PC-9 (cell line): ENCODE data around the gene NKAIN1. TPM values are rescaled to one million over a fixed set of nuclear protein-coding genes. Genes with fewer than 3 reads are reported as not detected.
"Not testable (repeated sequence)": the region's sequence is repeated elsewhere in the genome, so short reads cannot be mapped to it uniquely, and the experiment has no call there.

ENCODE experiments used
- BruUV-seq: library from RNA; stranded (reverse); fragments of 400-500 nt; replicated peaks from 2 replicates; lab custom pipeline; 2021; lab: Mats Ljungman, UMichigan
- CTCF ChIA-PET: fragments of 300-600 bp; sonication (Branson Sonifier 250); formaldehyde crosslinking; loops from one replicate; lab custom pipeline; 2022; ENCODE audit warnings: antibody characterized with exemption; lab: Charles Lee
- POLR2A ChIA-PET: fragments of 300-600 bp; sonication (Branson Sonifier 250); formaldehyde crosslinking; loops from one replicate; lab custom pipeline; 2022; ENCODE audit warnings: antibody characterized with exemption; ENCODE audit not compliant: unreplicated experiment; lab: Charles Lee
- DNase-seq, 2 experiments: peaks; one replicate each; pipeline versions ENCODE4 v3.0.0 to v3.0.0-alpha.2; 2015 to 2022; ENCODE audit warnings: mixed read lengths in 1 of 2
- H2AFZ ChIP-seq: fragments of 200-600 bp; sonication (generic); 2 replicates; pipeline ENCODE4 v1.8.1; 2017; ENCODE audit warnings: antibody characterized with exemption
- H3F3A ChIP-seq: fragments of 200-600 bp; sonication (generic); 2 replicates; pipeline ENCODE4 v1.8.1; 2017; ENCODE audit warnings: antibody characterized with exemption, mild to moderate bottlenecking, low read depth; ENCODE audit not compliant: insufficient read depth
- H3K27ac ChIP-seq: fragments of 200-600 bp; sonication (generic); 2 replicates; pipeline ENCODE4 v1.6.1; 2016; ENCODE audit warnings: mixed run types
- H3K27me3 ChIP-seq: fragments of 200-600 bp; sonication (generic); 2 replicates; pipeline ENCODE4 v1.6.1; 2016; ENCODE audit warnings: low read depth, mixed run types; ENCODE audit not compliant: insufficient read depth
- H3K36me3 ChIP-seq: fragments of 200-600 bp; sonication (generic); 2 replicates; pipeline ENCODE4 v1.6.1; 2016; ENCODE audit warnings: low read depth, mixed run types
- H3K4me1 ChIP-seq: fragments of 200-600 bp; sonication (generic); replicated peaks from 2 replicates; pipeline ENCODE4 v1.6.1; 2016; ENCODE audit warnings: mixed run types; ENCODE audit not compliant: insufficient read depth
- H3K4me2 ChIP-seq: fragments of 200-600 bp; sonication (generic); 2 replicates; pipeline ENCODE4 v1.6.1; 2017; ENCODE audit warnings: mixed run types
- H3K4me3 ChIP-seq: fragments of 200-600 bp; sonication (generic); 2 replicates; pipeline ENCODE4 v1.6.1; 2016; ENCODE audit warnings: mixed run types
- H3K79me2 ChIP-seq: fragments of 200-600 bp; sonication (generic); 2 replicates; pipeline ENCODE4 v1.6.1; 2017; ENCODE audit warnings: low read depth, mixed run types
- H3K9me2 ChIP-seq: fragments of 200-600 bp; sonication (generic); 2 replicates; pipeline ENCODE4 v1.8.1; 2017; ENCODE audit warnings: mild to moderate bottlenecking; ENCODE audit not compliant: insufficient read depth
- H3K9me3 ChIP-seq: fragments of 200-600 bp; sonication (generic); 2 replicates; pipeline ENCODE4 v1.8.1; 2016; ENCODE audit warnings: low read depth; ENCODE audit not compliant: insufficient read depth
- H4K20me1 ChIP-seq: fragments of 200-600 bp; sonication (generic); 2 replicates; pipeline ENCODE4 v1.8.1; 2017; ENCODE audit not compliant: insufficient read depth
- CTCF ChIP-seq: fragments of 200-600 bp; sonication (generic); conservative IDR thresholded peaks from 2 replicates; pipeline ENCODE4 v1.6.1; 2017; ENCODE audit warnings: mixed run types, antibody characterized with exemption, mild to moderate bottlenecking, moderate library complexity
- EZH2 ChIP-seq: fragments of 200-600 bp; sonication (generic); IDR thresholded peaks from 2 replicates; pipeline ENCODE4 v1.8.0; 2017; ENCODE audit warnings: antibody characterized with exemption, low read depth
- intact Hi-C: fragments of 100-400 bp; cut with micrococcal nuclease; formaldehyde crosslinking; loops from one replicate; pipeline ENCODE4 v1.10.0; 2022; ENCODE audit not compliant: unreplicated experiment
- total RNA-seq: library from RNA; stranded (reverse); gene quantifications from 2 replicates; pipeline ENCODE4 v1.2.3, GENCODE V29; 2021

Gene NKAIN1
- total RNA-seq, 1 experiment from 2014 or later, result 0.96 TPM

DNA sequence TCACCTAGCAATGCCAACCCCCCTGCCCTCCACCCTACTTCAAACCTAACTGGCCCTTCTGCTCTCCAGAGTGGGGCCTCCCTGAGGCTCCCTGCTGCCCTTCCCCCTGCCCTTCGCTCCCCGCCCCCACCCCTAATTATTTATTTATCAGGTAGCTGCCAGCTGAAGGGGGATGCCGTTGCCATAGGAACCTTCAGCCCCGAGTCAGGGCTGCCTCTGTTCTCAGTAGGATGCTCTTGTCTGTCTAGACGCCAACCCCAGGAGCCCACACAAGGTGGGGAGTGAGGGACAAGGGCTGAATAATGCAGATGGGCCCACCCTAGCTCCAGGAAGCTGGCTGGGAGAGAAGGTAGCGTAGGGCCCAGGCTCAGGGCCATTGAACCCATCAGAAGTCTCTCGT lies 41.1 kb downstream of the NKAIN1 start:
- no peaks in the 10 kb centered on the region for H3K27me3 ChIP-seq
- no peaks in the 10 kb centered on the region for H3K4me1 ChIP-seq
- H3K9me3 ChIP-seq, result no peaks in the 10 kb centered on the region
- H3K4me3 ChIP-seq, result no peak overlapping the region
- TF ChIP-seq EZH2 (no peak), CTCF (no peak)
- no peaks in the 10 kb centered on the region for H3K79me2 ChIP-seq
- no peaks in the 10 kb centered on the region for H4K20me1 ChIP-seq
- H3K9me2 ChIP-seq, result no peaks in the 10 kb centered on the region
- intact Hi-C loops, result no loop called here
- H3K27ac ChIP-seq, result no peak overlapping the region
- H3K36me3 ChIP-seq, result no peaks in the 10 kb centered on the region
- CTCF ChIA-PET, result interaction anchor here (0.6 kb wide), 1 partner anchor 382 kb away, joined by 4 read pairs; no protein-coding TSS in a partner anchor
- H2AFZ ChIP-seq, result no peak overlapping the region
- no peaks in the 10 kb centered on the region for H3F3A ChIP-seq
- H3K4me2 ChIP-seq, result no peak overlapping the region
- DNase-seq, result no peak
- BruUV-seq, result no TSS peak
- POLR2A ChIA-PET, result interaction anchor here (0.6 kb wide), 1 partner anchor 30 kb away, joined by 3 read pairs; no protein-coding TSS in a partner anchor

DNA sequence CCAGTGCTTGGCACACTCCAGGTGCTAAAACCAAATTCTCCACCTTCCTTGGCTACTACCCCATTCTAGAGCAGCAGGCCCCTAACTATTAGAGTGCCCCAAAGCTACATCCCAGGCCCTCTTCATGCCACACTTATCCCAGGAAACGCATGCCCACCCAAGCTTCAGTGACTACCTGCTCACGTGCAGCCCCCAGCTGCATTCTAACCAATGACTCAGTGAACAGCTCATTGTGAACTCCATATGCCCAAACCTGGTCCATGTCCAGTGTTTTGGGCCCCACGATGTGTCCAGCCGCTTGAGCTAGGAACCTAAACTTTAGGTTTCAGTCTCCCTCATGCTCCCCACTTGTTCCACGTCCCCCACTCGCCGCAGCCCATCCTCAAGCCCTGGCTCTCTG lies 41.5 kb downstream of the NKAIN1 start:
- Histone ChIP-seq H3K4me1 (no peaks in the 10 kb centered on the region), H2AFZ (no peak overlapping the region), H3K36me3 (no peaks in the 10 kb centered on the region), H3K4me3 (no peak overlapping the region), H3F3A (no peaks in the 10 kb centered on the region), H4K20me1 (no peaks in the 10 kb centered on the region), H3K27me3 (no peaks in the 10 kb centered on the region), H3K4me2 (no peak overlapping the region), H3K79me2 (no peaks in the 10 kb centered on the region), H3K9me2 (no peaks in the 10 kb centered on the region), H3K27ac (no peak overlapping the region), H3K9me3 (no peaks in the 10 kb centered on the region)
- TF ChIP-seq EZH2, result no peak
- TF ChIP-seq CTCF, result no peak
- ChIA-PET POLR2A (interaction anchor here (0.6 kb wide), 1 partner anchor 31 kb away, joined by 3 read pairs; no protein-coding TSS in a partner anchor), CTCF (interaction anchor here (0.6 kb wide), 1 partner anchor 402 kb away, joined by 12 read pairs; no protein-coding TSS in a partner anchor)
- DNase-seq, result no peak
- BruUV-seq, result no TSS peak
- intact Hi-C loops, result no loop called here

- BruUV-seq, result no TSS peak
- H4K20me1 ChIP-seq, result no peaks in the 10 kb centered on the region
- ChIA-PET POLR2A (no interaction called here), CTCF (no interaction called here)
- H3K9me2 ChIP-seq, result no peaks in the 10 kb centered on the region
- intact Hi-C loops, result no loop called here
- H3K79me2 ChIP-seq, result no peaks in the 10 kb centered on the region
- H3K27me3 ChIP-seq, result no peaks in the 10 kb centered on the region
- no peak overlapping the region for H3K4me2 ChIP-seq
- H2AFZ ChIP-seq, result no peak overlapping the region
- H3K36me3 ChIP-seq, result no peaks in the 10 kb centered on the region
- DNase-seq, result no peak
- TF ChIP-seq CTCF (no peak), EZH2 (no peak)
- no peaks in the 10 kb centered on the region for H3K4me1 ChIP-seq
- H3K4me3 ChIP-seq, result no peak overlapping the region
- H3K27ac ChIP-seq, result no peak overlapping the region
- H3F3A ChIP-seq, result no peaks in the 10 kb centered on the region
- no peaks in the 10 kb centered on the region for H3K9me3 ChIP-seq
Observed at GRCh38 chr1:31196685-31197084, 43.0 kb downstream of the NKAIN1 start.

GRCh38 chr1:31195267-31195666 lies 44.4 kb downstream of the NKAIN1 start:
- H3K9me3 ChIP-seq, H3K79me2 ChIP-seq, DNase-seq, intact Hi-C loops, H3K36me3 ChIP-seq, BruUV-seq, POLR2A ChIA-PET, H3K27me3 ChIP-seq, H3K4me2 ChIP-seq, H3K9me2 ChIP-seq, H3F3A ChIP-seq, H3K4me3 ChIP-seq, H4K20me1 ChIP-seq, H3K4me1 ChIP-seq, H3K27ac ChIP-seq, H2AFZ ChIP-seq: not testable (repeated sequence)
- CTCF ChIA-PET, result interaction anchor here (0.6 kb wide), 3 partner anchors 178 to 862 kb away, joined by 3 to 7 read pairs (median 3); no protein-coding TSS in a partner anchor
